ENCODE results near the gene EYS. TPM values are rescaled to one million over a fixed set of nuclear protein-coding genes. Genes with fewer than 3 reads are reported as not detected.
A peak's percentile ranks its signal among the peaks of the same experiment; 100 is the strongest.

The EYS gene
- total and polyA plus RNA-seq, 9 of the 15 experiments (the other 6 are each of a cell fraction or from before 2014, with no cell fraction given), result 0.03 to 0.36 (median 0.10) TPM; not detected in 2

DNA sequence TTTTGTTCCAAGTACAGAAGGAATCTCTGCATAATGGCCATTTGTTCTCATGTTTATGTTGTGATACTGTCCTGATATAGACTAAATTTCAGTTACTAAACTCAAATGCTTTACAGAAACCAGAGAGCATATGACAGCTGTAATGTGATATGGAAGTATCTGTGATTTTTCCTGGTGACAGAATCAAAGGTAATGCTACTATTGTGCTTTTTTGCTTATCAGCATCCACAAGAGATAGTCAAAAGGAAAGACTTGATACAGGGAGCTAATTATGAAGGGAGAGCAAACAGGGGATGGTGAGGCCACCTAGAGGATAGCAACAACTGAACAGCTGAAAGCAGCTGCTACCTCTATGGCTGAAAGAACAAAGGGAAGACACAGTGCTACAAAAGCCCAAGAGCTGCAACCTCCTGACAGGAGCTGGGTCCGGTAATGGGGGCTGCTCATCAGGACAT, 1890.0 kb downstream of the EYS start:
- H3K4me3 ChIP-seq, result no peak overlapping the region
- no peaks in the 10 kb centered on the region for H3K27me3 ChIP-seq (ENCODE audit: control insufficient read depth in 2 of 2, insufficient read depth in 2 of 2, low read length in 2 of 2)
- no peak for FAIRE-seq
- H3K4me2 ChIP-seq (ENCODE audit: insufficient read depth, low read length), result no peak overlapping the region
- no peak overlapping the region for H2AFZ ChIP-seq (ENCODE audit: low read depth, low read length)
- ChIA-PET CTCF (ENCODE audit: low intra/inter-chr PET ratio) (no interaction called here), POLR2A (no interaction called here)
- H3K9ac ChIP-seq (ENCODE audit: insufficient read depth in 1 of 2, low read depth in 2 of 2, low read length in 2 of 2), result no peak overlapping the region
- H3K27ac ChIP-seq (ENCODE audit: extremely low read depth, low read depth, low read length), result no peak overlapping the region
- no TSS peak for BruUV-seq (replicated peaks)
- no peaks in the 10 kb centered on the region for H3K9me3 ChIP-seq (replicated peaks; ENCODE audit: control insufficient read depth, insufficient read depth, low read depth, low read length)
- no peaks in the 10 kb centered on the region for H3K4me1 ChIP-seq (replicated peaks in 1 of 2; ENCODE audit: control insufficient read depth in 2 of 2, insufficient read depth in 2 of 2, low read length in 2 of 2)
- in situ Hi-C loops (cut with MboI) (no loop called here), intact Hi-C loops (cut with micrococcal nuclease) (no loop called here)
- H3K36me3 ChIP-seq (ENCODE audit: control insufficient read depth, insufficient read depth, low read length), result no peaks in the 10 kb centered on the region
- ATAC-seq, result no peak
- WGBS (ENCODE audit: insufficient coverage, low coverage, missing lambda C conversion rate), result 0% methylated on average over 1 of the region's 1 CpG
- no peak for DNase-seq (ENCODE audit: extremely low read depth in 1 of 4, low spot score in 3 of 4)
- no peaks in the 10 kb centered on the region for H3K9me1 ChIP-seq (ENCODE audit: control insufficient read depth, insufficient read depth, low read length)
- no peaks in the 10 kb centered on the region for H3K79me2 ChIP-seq (ENCODE audit: control insufficient read depth, insufficient read depth, low read length)
- H4K20me1 ChIP-seq (replicated peaks; ENCODE audit: control insufficient read depth, insufficient read depth, low read length), result no peaks in the 10 kb centered on the region
- TF ChIP-seq RAD21 (CRISPR knock-in tag; conservative IDR thresholded peaks at IDR 0.05 in 1 of 2, IDR thresholded peaks at IDR 0.05 in 1 of 2), result 0 out of 4 replicates have a peak, but pooled peaks of 1 of the 2 experiments have one; percentile 9
- TF ChIP-seq, protein P1, sequence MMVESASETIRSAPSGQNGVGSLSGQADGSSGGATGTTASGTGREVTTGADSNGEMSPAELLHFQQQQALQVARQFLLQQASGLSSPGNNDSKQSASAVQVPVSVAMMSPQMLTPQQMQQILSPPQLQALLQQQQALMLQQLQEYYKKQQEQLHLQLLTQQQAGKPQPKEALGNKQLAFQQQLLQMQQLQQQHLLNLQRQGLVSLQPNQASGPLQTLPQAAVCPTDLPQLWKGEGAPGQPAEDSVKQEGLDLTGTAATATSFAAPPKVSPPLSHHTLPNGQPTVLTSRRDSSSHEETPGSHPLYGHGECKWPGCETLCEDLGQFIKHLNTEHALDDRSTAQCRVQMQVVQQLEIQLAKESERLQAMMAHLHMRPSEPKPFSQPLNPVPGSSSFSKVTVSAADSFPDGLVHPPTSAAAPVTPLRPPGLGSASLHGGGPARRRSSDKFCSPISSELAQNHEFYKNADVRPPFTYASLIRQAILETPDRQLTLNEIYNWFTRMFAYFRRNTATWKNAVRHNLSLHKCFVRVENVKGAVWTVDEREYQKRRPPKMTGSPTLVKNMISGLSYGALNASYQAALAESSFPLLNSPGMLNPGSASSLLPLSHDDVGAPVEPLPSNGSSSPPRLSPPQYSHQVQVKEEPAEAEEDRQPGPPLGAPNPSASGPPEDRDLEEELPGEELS (CRISPR knock-in tag; IDR thresholded peaks at IDR 0.05; ENCODE audit: borderline replicate concordance), result no peak

DNA sequence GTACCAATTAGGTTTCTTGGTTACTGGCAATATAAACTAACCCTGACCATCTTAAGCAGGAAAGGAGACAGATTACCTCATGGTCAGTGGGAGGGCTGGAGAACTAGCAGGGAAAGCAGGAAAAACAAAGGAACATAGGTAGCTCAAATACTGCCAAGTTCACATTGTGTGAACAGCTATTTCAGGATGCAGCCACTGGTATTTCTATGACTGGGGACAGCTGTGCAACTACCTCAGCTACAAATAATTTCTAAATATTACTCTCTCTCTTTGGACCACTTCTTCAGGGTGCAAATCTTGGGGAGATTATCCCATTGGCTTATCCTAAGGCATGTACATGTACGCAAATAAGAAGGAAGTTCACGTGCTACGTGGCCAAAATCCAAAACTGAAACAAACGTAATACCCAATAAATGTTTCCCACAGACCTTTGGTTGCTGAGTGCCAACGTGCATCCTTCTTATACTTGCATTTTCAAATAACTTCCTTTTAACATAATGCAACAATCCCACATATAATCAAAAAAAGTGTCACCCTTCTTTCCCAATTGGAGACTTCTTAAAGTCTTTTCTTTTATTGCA, 1890.5 kb downstream of the EYS start:
- ATAC-seq (no peak), DNase-seq (ENCODE audit: extremely low read depth in 1 of 4, low spot score in 3 of 4) (no peak), FAIRE-seq (no peak)
- Histone ChIP-seq H3K4me1 (replicated peaks in 1 of 2; ENCODE audit: control insufficient read depth in 2 of 2, insufficient read depth in 2 of 2, low read length in 2 of 2) (no peaks in the 10 kb centered on the region), H4K20me1 (replicated peaks; ENCODE audit: control insufficient read depth, insufficient read depth, low read length) (no peaks in the 10 kb centered on the region), H3K27ac (ENCODE audit: extremely low read depth, low read depth, low read length) (no peak overlapping the region), H3K9me1 (ENCODE audit: control insufficient read depth, insufficient read depth, low read length) (no peaks in the 10 kb centered on the region), H3K36me3 (ENCODE audit: control insufficient read depth, insufficient read depth, low read length) (no peaks in the 10 kb centered on the region), H2AFZ (ENCODE audit: low read depth, low read length) (no peak overlapping the region), H3K4me2 (ENCODE audit: insufficient read depth, low read length) (no peak overlapping the region), H3K79me2 (ENCODE audit: control insufficient read depth, insufficient read depth, low read length) (no peaks in the 10 kb centered on the region), H3K9ac (ENCODE audit: insufficient read depth in 1 of 2, low read depth in 2 of 2, low read length in 2 of 2) (no peak overlapping the region), H3K9me3 (replicated peaks; ENCODE audit: control insufficient read depth, insufficient read depth, low read depth, low read length) (no peaks in the 10 kb centered on the region), H3K4me3 (no peak overlapping the region), H3K27me3 (ENCODE audit: control insufficient read depth in 2 of 2, insufficient read depth in 2 of 2, low read length in 2 of 2) (no peaks in the 10 kb centered on the region)
- WGBS (ENCODE audit: insufficient coverage, low coverage, missing lambda C conversion rate), result 2% methylated on average over 5 of the region's 5 CpGs
- ChIA-PET CTCF (ENCODE audit: low intra/inter-chr PET ratio) (no interaction called here), POLR2A (no interaction called here)
- intact Hi-C loops (cut with micrococcal nuclease) (no loop called here), in situ Hi-C loops (cut with MboI) (no loop called here)
- no TSS peak for BruUV-seq (replicated peaks)
- no peak for TF ChIP-seq ATF1 (CRISPR knock-in tag; IDR thresholded peaks at IDR 0.05)
- TF ChIP-seq ATF1 (tag; IDR thresholded peaks at IDR 0.05), result no peak
- TF ChIP-seq, protein P2, sequence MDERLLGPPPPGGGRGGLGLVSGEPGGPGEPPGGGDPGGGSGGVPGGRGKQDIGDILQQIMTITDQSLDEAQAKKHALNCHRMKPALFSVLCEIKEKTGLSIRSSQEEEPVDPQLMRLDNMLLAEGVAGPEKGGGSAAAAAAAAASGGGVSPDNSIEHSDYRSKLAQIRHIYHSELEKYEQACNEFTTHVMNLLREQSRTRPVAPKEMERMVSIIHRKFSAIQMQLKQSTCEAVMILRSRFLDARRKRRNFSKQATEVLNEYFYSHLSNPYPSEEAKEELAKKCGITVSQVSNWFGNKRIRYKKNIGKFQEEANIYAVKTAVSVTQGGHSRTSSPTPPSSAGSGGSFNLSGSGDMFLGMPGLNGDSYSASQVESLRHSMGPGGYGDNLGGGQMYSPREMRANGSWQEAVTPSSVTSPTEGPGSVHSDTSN (CRISPR knock-in tag; IDR thresholded peaks at IDR 0.05; ENCODE audit: low read depth), result no peak
- TF ChIP-seq, protein P2 (tag; conservative IDR thresholded peaks at IDR 0.05; ENCODE audit: low read depth), result no peak
- no peak for TF ChIP-seq XRCC3 (IDR thresholded peaks at IDR 0.05)
- no peak for TF ChIP-seq ZNF324 (CRISPR knock-in tag; IDR thresholded peaks at IDR 0.05)
- no peak for TF ChIP-seq KLF16 (IDR thresholded peaks at IDR 0.05)
- TF ChIP-seq HDAC8 (tag; IDR thresholded peaks at IDR 0.05), result no peak
- TF ChIP-seq BDP1 (IDR thresholded peaks at IDR 0.05; ENCODE audit: insufficient read depth, insufficient read length), result no peak
